GM13976 (cell line): ENCODE measurements around the gene ZSWIM3.
A peak's percentile ranks its signal among the peaks of the same experiment; 100 is the strongest.

Experiments
- DNase-seq: peaks from one replicate; pipeline ENCODE4 v3.0.0; 2012; ENCODE audit warnings: low spot score
- in situ Hi-C: fragments of 300-500 bp; cut with MboI; formaldehyde crosslinking; loops from one replicate; pipeline ENCODE4 v1.12.0; 2022; ENCODE audit warnings: low sequenced_read_pairs, mixed read lengths, inconsistent platforms; ENCODE audit not compliant: unreplicated experiment
- TF ChIP-seq, protein P1 (sequence below): IDR thresholded peaks from 2 replicates; pipeline ENCODE4 v1.5.1; 2012; ENCODE audit warnings: borderline replicate concordance, mild to moderate bottlenecking; ENCODE audit not compliant: insufficient read depth; ENCODE audit errors: extremely low read depth, missing control alignments, control extremely low read depth

ZSWIM3 gene

DNA sequence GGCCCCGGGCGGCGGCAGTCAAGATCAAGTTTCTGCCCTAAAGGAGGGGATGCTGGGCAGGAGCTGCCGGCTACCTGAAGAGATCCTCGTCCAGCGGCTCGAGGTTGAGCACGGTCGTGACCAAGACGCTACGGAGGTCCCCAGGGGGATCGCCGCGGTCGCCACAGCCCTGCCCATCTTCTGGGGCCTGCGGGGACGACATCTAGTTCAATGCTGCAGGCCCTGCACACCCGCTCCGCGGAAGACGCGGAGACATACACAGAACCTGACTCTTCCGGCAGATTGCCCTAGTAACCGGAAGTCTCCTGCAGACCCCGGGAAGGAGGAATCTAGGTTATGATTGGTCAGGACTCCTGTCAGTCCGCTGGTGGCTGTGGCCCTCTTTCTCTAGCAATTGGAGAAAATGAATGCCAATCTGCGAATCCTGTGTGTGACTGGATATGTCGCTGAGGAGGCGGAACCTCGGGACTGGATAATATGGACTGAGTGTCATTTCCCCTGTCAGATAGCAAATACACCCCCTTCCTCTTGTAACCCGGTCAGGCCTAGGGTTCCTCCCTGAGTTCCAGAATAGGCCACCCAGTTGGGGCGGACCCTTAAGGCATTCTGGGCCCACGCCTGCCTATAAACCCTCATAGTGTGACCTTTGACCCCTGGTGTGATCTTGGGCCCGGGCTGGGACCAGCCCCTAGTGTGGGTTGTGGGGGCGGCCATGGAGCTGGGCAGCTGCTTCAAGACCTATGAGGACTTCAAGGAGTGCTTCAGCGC lies at the start of gene ZSWIM3, which contains the start of gene ACOT8:
ZSWIM3 (plus strand) TSS at position 501 of the 768 bp plus-strand sequence; CDS start at position 713, 212 bp downstream.
ACOT8 (minus strand) TSS at position 279 of the 768 bp plus-strand sequence; CDS start at position 202, 77 bp downstream.
- in situ Hi-C loops, result no loop called here
- DNase-seq, result peak; percentile 100
- TF ChIP-seq, protein P1, sequence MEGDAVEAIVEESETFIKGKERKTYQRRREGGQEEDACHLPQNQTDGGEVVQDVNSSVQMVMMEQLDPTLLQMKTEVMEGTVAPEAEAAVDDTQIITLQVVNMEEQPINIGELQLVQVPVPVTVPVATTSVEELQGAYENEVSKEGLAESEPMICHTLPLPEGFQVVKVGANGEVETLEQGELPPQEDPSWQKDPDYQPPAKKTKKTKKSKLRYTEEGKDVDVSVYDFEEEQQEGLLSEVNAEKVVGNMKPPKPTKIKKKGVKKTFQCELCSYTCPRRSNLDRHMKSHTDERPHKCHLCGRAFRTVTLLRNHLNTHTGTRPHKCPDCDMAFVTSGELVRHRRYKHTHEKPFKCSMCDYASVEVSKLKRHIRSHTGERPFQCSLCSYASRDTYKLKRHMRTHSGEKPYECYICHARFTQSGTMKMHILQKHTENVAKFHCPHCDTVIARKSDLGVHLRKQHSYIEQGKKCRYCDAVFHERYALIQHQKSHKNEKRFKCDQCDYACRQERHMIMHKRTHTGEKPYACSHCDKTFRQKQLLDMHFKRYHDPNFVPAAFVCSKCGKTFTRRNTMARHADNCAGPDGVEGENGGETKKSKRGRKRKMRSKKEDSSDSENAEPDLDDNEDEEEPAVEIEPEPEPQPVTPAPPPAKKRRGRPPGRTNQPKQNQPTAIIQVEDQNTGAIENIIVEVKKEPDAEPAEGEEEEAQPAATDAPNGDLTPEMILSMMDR, result no peak

DNA sequence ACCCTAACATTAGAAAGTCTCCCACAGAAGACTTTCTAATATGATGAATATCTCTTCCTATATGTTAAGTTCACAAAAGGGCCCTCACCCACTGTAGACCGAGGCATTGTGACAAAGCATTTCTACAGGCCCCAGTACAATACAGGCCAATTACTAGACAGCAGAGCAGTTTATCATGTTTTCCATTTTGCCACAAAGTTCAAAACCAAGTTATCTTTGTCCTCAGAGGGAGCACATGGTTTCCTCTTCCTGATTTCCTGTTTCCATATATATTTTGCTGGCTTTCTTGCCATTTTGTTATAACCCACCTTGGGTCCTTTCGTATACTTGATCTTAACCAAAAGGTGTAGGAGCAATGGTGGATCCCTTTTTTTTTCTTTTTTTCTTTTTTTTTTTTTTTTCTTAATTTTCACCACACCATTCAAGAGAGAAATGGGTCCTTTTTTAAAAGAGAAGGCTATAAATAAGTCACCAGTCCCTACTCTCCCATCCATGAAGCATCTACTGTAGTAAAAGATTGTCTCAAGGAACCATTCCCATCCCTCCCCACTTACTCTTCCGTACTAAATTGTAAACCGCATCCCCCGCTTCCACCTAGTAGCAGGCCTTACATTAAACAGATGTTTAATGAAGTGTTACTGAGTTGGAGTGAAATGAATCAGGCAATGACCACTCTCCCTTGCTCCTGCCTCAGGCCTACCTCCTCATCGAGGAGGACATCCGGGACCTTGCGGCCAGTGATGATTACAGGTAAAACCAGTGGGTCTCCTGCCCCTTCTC lies 47.0 kb upstream of the ZSWIM3 start:
- no peak for DNase-seq
- in situ Hi-C loops, result no loop called here
- TF ChIP-seq, protein P1, result no peak

DNA sequence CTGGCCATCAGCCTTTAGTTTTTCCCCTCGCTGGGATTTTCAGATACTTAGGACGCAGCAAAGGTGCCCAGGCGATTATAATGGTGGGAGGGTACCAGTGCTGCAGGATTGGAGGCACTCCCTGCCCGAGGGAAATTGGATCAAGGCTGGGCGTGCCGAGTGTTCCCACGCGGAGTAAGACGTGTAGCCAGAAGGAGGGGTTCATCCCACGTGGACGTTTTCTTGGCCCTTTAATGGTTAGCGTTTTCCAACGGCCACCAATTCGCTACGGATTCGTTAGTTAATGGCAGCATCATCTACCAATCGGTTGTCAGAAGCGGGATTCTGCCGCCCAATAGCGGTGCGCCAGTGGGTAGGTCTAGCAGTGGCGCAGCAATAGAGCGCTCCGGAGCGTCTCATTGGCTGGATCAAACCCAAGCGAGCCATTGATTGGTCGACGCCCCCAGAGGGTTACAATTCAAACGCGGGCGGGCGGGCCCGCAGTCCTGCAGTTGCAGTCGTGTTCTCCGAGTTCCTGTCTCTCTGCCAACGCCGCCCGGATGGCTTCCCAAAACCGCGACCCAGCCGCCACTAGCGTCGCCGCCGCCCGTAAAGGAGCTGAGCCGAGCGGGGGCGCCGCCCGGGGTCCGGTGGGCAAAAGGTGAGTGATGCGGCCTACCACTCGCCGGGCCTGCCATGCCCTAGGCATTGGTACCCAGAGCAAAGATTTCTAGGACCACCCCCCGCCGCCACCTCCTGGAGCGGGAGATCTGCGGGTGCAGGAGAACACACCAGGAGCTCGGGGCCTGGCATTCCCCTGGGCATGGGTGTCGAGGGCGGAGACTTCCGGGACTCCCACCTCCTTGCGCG lies 45.0 kb upstream of the ZSWIM3 start, which contains the start of gene UBE2C:
UBE2C (plus strand) TSS at position 488 of the 849 bp plus-strand sequence; CDS start at position 540, 52 bp downstream.
- in situ Hi-C loops, result no loop called here
- peak; percentile 98 for DNase-seq

DNA sequence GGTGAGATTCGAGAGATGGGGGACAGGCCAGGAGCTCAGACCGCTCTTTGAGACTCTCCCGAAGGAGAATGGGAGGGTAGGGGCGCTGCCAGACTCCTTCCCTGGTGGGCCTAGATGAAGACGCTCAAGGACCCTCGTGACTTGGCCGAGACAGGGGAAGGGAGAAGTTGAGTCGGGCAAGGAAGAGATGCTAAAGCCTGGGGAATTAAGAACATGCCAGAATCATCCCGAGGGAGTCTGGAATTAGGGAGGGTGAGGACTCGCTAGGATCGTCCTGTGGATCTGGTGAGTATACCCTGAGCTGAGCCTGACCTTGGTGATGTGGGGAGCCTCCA lies 44.4 kb upstream of the ZSWIM3 start:
- TF ChIP-seq, protein P1, result no peak
- DNase-seq, result no peak
- in situ Hi-C loops, result no loop called here

More for the DNA sequence above, 45.0 kb upstream of the ZSWIM3 start, which contains the start of gene UBE2C:
- TF ChIP-seq, protein P1, result no peak

GRCh38 chr20:45813489-45813888 lies 43.9 kb upstream of the ZSWIM3 start:
- in situ Hi-C loops, result no loop called here
- TF ChIP-seq, protein P1, result no peak
- DNase-seq, result no peak

DNA sequence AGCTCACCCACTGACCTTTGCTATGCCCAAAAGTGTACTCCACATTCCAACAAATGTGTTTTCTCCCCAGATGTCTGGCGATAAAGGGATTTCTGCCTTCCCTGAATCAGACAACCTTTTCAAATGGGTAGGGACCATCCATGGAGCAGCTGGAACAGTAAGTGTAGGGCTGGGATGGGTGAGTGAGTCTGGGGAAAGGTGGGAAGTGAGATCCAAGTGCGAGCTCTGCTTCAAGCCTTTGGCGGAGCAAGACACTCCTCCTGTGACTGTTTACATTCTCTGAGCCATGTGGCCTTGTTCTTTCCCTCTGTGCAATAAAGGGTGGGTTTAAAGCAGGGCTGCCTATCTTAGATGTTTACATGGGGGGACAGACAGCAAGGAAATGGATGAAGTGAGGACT lies 43.1 kb upstream of the ZSWIM3 start:
- DNase-seq, result no peak
- in situ Hi-C loops, result no loop called here
- TF ChIP-seq, protein P1, result no peak
